AML-193 (cell line): ENCODE results near the gene SRBD1.

Experiments
- DNase-seq, 2 experiments: peaks; one replicate each; lab custom pipeline; 2025; lab: John Stamatoyannopoulos, UW

Gene SRBD1

DNA sequence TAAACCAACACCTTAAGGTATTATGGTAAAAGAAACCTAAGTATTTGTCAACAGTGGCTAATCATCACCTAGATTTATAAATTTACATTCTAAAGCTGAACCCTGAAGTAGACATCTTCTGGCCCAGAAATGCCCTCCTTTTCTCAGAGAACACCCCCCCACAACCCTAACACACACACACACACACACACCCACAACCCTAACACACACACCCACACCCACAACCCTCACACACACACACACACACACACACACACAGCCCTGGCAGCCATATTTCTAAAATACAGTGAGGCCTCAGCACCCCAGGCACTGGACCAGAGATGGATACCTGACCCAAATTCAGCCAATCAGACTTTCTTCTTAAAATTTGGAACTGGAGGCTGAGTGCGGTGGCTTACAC lies 14.3 kb downstream of the SRBD1 start:
- DNase-seq, result no peak

- DNase-seq, result no peak
Observed at GRCh38 chr2:45595721-45596435, 15.2 kb downstream of the SRBD1 start.

GRCh38 chr2:45591073-45591472 lies 20.0 kb downstream of the SRBD1 start:
- DNase-seq, result no peak

DNA sequence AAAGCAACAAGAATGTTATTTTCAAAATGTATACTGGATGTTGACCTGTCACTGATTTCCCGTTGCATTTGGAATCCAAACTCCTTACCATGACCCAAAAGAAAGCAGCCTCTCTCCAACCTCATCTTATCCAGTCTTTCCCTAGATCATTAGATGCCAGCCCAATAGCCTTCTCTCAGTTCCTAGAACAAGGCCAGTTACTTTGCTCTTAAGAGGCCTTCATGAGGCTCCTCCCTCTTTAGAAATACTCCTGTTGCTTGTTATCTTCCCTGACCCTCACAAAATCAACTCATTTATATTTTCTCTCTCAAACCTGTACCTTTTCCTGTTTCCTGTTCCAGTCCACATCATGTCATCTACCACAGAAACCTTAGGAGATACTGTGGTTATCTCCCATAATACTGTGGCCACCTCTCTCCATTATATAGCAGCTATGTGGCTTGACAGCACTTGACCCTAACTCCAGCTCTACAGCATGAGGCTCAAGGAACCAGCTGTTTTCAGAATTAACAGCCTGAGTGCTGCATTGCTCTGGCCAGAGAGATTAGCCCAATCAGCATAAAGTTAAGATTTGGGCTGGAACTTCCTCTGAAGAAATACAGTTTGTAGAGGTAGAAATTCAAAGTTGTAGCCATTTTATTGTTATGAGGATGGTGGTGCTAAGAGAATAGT lies 22.8 kb downstream of the SRBD1 start:
- no peak for DNase-seq

- DNase-seq, result no peak
Observed at GRCh38 chr2:45586600-45586999, 24.5 kb downstream of the SRBD1 start.

DNA sequence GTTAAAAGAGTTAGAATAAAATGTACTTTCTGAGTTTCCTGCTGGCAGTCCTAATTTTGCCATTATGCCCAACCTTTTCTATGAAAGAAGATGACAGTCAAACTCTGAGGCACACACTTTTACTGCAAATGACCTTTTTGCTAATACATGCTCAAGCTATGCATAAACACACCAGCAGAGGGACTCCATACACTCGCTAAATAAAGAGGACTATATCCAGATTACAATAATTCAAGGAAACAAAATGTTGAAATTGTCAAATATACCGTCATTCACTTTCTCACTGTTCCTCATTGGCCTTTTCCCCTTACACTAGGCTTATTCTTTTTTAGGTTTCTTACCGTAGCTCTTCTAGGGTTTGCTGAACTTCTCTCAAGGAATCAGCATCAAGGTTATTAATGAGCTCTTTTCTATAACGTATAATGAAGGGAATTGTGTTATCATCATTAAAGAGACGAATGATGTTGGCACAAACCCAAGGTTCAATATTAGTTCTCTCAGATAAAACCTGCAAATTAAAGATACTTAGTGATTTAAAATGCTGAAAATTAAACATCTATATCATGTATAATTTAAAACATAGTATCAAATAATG lies 25.7 kb downstream of the SRBD1 start:
- peak; percentile 70 to 82 for DNase-seq

DNA sequence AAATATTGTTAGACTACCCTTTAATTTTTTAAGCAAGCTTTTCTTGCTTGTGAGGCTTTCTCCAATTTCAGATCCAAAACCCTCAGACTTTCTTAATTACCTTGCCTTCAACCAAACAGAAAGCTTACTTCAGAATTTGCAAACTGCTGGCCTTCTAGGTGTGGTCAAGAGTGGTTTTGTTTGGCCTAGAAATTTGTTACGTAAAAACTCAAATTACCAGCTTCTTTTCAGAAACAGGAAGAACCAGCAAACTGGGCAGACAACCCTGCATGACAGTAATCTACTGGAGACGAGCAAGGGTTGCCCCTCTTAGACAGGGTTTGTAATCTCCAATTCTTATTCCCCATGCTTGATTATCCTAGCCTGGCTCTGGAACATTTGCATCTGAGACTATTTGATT lies 27.1 kb downstream of the SRBD1 start:
- peak; percentile 83 to 84 for DNase-seq

GRCh38 chr2:45582522-45582921 lies 28.5 kb downstream of the SRBD1 start:
- no peak for DNase-seq

GRCh38 chr2:45578056-45578843 lies 32.8 kb downstream of the SRBD1 start:
- DNase-seq, result peak; percentile 31 to 47

GRCh38 chr2:45577441-45577840 lies 33.6 kb downstream of the SRBD1 start:
- no peak for DNase-seq

GRCh38 chr2:45575881-45576280 lies 35.2 kb downstream of the SRBD1 start:
- peak; percentile 18 to 19 for DNase-seq

GRCh38 chr2:45572979-45573378 lies 38.1 kb downstream of the SRBD1 start:
- DNase-seq, result no peak

- DNase-seq, result no peak
Observed at GRCh38 chr2:45571940-45572339, 39.1 kb downstream of the SRBD1 start.

GRCh38 chr2:45570671-45571334 lies 40.3 kb downstream of the SRBD1 start:
- no peak for DNase-seq

- DNase-seq, result no peak
Observed at GRCh38 chr2:45568935-45569334, 42.1 kb downstream of the SRBD1 start.

DNA sequence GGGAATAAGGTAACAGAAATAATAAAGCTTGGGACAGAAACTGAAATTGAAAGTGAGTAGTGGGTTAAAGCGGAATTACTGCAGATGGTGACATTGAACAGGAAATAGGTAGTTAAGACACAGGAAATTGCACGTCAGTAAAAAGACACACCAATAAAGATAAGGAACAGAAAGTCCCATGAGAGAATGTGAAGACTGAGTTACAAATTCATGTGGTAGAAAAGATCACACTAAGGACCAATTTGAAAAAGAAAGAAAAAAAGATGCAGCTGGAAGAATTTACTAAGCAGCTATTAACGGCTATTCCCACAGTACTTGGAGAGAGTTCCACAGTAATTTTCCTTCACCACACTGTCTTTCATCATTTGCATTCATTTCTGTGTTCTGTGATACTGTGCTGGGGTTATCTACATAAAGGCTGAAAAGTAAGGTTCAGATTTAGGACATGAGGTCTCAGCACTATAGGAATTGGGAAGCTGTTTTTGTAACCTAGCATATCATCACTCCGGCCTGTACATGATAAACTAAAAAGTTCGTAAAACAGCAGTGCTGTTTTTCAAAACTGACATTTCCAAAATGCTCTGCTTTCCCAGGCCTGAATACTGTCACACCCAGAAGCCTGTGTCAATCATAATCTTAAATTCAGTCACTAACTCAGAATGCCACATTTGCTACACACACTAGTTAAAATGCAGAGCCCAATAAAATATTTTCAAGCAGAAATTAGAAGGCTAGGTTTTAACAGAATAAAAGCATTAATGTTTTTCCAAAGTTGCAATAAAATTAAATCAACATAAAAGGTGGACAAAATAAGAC lies 42.9 kb downstream of the SRBD1 start:
- DNase-seq, result peak; percentile 88 to 93

DNA sequence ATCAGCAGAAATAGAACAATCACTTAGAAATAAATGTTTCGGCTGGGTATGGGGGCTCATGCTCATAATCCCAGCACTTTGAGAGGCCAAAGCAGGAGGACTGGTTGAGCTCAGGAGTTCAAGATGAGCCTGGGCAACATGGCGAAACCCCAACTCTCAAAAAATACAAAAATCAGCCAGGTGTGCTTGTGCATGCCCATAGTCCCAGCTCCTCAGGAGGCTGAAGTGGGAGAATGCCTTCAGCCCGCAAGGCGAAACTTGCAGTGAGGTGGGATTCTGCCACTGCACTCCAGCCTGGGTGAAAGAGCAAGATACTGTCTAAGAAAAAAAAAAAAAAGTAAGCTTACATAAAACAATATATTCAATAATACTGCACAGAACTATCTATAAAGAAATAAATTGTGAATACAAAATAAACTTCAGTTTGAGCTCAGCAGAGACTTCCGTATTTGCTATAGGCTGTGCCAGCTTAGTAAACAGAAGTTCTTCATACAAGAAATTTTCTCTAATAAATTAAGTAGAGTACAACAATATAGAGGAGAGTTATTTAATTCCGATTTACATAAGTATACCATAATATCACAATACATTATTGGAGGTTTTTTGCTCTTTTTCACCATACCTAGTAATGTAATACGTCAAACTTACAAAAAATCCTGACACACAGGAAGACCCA lies 43.6 kb downstream of the SRBD1 start:
- DNase-seq, result no peak

- DNase-seq, result no peak
Observed at GRCh38 chr2:45559436-45559835, 51.6 kb downstream of the SRBD1 start.

DNA sequence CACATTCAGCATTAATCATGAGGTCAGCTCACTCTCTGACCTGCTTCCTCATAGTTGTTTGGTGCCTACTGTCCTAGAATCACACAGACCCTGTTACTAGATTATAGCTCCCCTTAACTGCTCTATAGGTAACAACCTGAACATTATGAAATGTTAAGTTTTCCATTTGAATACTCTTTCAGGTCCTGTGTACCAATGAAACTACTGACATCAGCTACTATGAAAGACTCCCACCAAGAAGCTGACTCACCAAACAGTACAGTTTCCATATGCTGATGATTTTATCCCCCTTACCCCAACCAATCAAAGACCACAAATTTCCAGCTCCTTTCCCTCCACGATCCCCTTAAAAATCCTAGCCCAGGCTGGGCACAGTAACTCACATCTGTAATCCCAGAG lies 56.3 kb downstream of the SRBD1 start:
- DNase-seq, result no peak

- DNase-seq, result no peak
Observed at GRCh38 chr2:45554073-45554741, 56.9 kb downstream of the SRBD1 start.
